VCaP (cell line): Measurements from ENCODE around the gene HTR6.

Source experiments
- H3K27ac ChIP-seq: fragments of 450-650 bp; 2 replicates; pipeline ENCODE4 v1.5.1; 2017
- CTCF ChIP-seq: fragments of 450-650 bp; conservative IDR thresholded peaks from 2 replicates; pipeline ENCODE4 v1.5.1; 2017; ENCODE audit warnings: mild to moderate bottlenecking, moderate library complexity

The HTR6 gene

GRCh38 chr1:19651141-19651737 is 13.4 kb upstream of the HTR6 start:
- peak overlapping the region; percentile 31; the same call in 1 of the 2 replicates for H3K27ac ChIP-seq
- TF ChIP-seq CTCF = peak; percentile 90

GRCh38 chr1:19654386-19654785 is 10.3 kb upstream of the HTR6 start:
- TF ChIP-seq CTCF = no peak
- H3K27ac ChIP-seq = peak overlapping the region; percentile 27; the same call in 1 of the 2 replicates

- no peak overlapping the region for H3K27ac ChIP-seq
- no peak for TF ChIP-seq CTCF
Measured at GRCh38 chr1:19654886-19655717, 9.6 kb upstream of the HTR6 start.

GRCh38 chr1:19655718-19656080 is 9.0 kb upstream of the HTR6 start:
- TF ChIP-seq CTCF = no peak
- H3K27ac ChIP-seq = no peak overlapping the region

GRCh38 chr1:19656134-19656779 is 8.4 kb upstream of the HTR6 start:
- no peak overlapping the region for H3K27ac ChIP-seq
- no peak for TF ChIP-seq CTCF

- no peak overlapping the region for H3K27ac ChIP-seq
- no peak for TF ChIP-seq CTCF
Measured at GRCh38 chr1:19656780-19657466, 7.8 kb upstream of the HTR6 start.

GRCh38 chr1:19657511-19657910 is 7.2 kb upstream of the HTR6 start:
- H3K27ac ChIP-seq = no peak overlapping the region
- TF ChIP-seq CTCF = no peak
